ENCODE results near the gene TLE2.

Gene TLE2

GRCh38 chr19:3029065-3029923, at the start of gene TLE2:
TSS of gene TLE2 (minus strand) at chr19:3029280. CDS start at chr19:3028904, 376 bp downstream.
- peak in 1 of 6 experiments; percentile 20 for DNase-seq

GRCh38 chr19:3075605-3076431, 46.7 kb upstream of the TLE2 start:
- peak; percentile 27 to 83 (median 72) for DNase-seq

GRCh38 chr19:3073931-3074595, 45.0 kb upstream of the TLE2 start:
- no peak for DNase-seq

GRCh38 chr19:3073159-3073563, 44.1 kb upstream of the TLE2 start:
- DNase-seq = no peak

GRCh38 chr19:3071768-3072167, 42.7 kb upstream of the TLE2 start:
- no peak for DNase-seq

- DNase-seq = no peak
Measured at GRCh38 chr19:3068071-3068470, 39.0 kb upstream of the TLE2 start.

- no peak for DNase-seq
Measured at GRCh38 chr19:3067563-3067962, 38.5 kb upstream of the TLE2 start.

GRCh38 chr19:3066482-3067049, 37.5 kb upstream of the TLE2 start:
- DNase-seq = no peak

GRCh38 chr19:3065675-3066357, 36.7 kb upstream of the TLE2 start:
- DNase-seq = no peak

- DNase-seq = no peak
Measured at GRCh38 chr19:3064011-3064330, 34.9 kb upstream of the TLE2 start.

GRCh38 chr19:3062165-3063105, 33.4 kb upstream of the TLE2 start, which contains the start of gene TLE5:
TSS of gene TLE5 (minus strand) at chr19:3062495. CDS start at chr19:3062200, 295 bp downstream.
- peak; percentile 61 to 82 (median 68) for DNase-seq

GRCh38 chr19:3061182-3062161, 32.4 kb upstream of the TLE2 start:
- peak; percentile 63 to 90 (median 80) for DNase-seq

- DNase-seq = no peak
Measured at GRCh38 chr19:3060857-3061181, 31.7 kb upstream of the TLE2 start.

GRCh38 chr19:3059653-3060052, 30.6 kb upstream of the TLE2 start:
- no peak for DNase-seq

GRCh38 chr19:3058821-3059314, 29.8 kb upstream of the TLE2 start:
- DNase-seq = no peak

GRCh38 chr19:3058009-3058820, 29.1 kb upstream of the TLE2 start:
- no peak for DNase-seq

GRCh38 chr19:3057275-3057714, 28.2 kb upstream of the TLE2 start:
- no peak for DNase-seq

GRCh38 chr19:3056417-3057088, 27.5 kb upstream of the TLE2 start:
- DNase-seq = no peak
